A549 (cell line): Measurements from ENCODE around the gene RILPL1. TPM values are rescaled to one million over a fixed set of nuclear protein-coding genes. Genes with fewer than 3 reads are reported as not detected.

Experiments used
- ATAC-seq, 2 experiments: fragments of 200-7000 bp in 1 of 2; fragments of >200 bp in 1 of 2; cut with Nextera tagmentation in 1 of 2; cut with Tn5 transposase in 1 of 2; 3 replicates each; pipeline versions ENCODE4 v1.8.0 to v1.9.1; 2018 to 2020; ENCODE audit warnings: mild to moderate bottlenecking in 1 of 2, moderate library complexity in 1 of 2
- CTCF ChIA-PET: fragments of 300-600 bp; sonication (Branson Sonifier 250); formaldehyde crosslinking; extraction: SDS; loops from one replicate; lab custom pipeline; 2021; ENCODE audit warnings: antibody characterized with exemption, inconsistent platforms; lab: Yijun Ruan, JAX
- POLR2A ChIA-PET: fragments of 350-600 bp; formaldehyde crosslinking; extraction: SDS; loops from one replicate; lab custom pipeline; 2021; ENCODE audit warnings: antibody characterized with exemption, inconsistent platforms; lab: Yijun Ruan, JAX
- DNase-seq, 2 experiments: peaks; one replicate each; pipeline versions ENCODE4 v3.0.0 to v3.0.0-alpha.2; 2011 to 2016; ENCODE audit warnings: low read depth in 1 of 2, low spot score in 1 of 2
- FAIRE-seq: peaks from 2 replicates; lab custom pipeline; 2011; peaks lifted over from hg19 to GRCh38; lab: Jason Lieb, UNC
- H3K27ac ChIP-seq, 2 experiments: fragments of >200 bp; sonication (Bioruptor Twin); formaldehyde crosslinking; 3 replicates each; pipeline ENCODE4 v1.5.1; 2016 to 2017
- H3K4me1 ChIP-seq: fragments of >200 bp; sonication (Bioruptor Twin); formaldehyde crosslinking; 3 replicates; pipeline ENCODE4 v1.6.1; 2016
- H3K4me2 ChIP-seq: fragments of >200 bp; sonication (Bioruptor Twin); formaldehyde crosslinking; 3 replicates; pipeline ENCODE4 v1.6.1; 2016
- H3K4me3 ChIP-seq: fragments of >200 bp; sonication (Bioruptor Twin); formaldehyde crosslinking; 3 replicates; pipeline ENCODE4 v1.5.1; 2016
- H3K9me3 ChIP-seq: fragments of >200 bp; sonication (Bioruptor Twin); formaldehyde crosslinking; 3 replicates; pipeline ENCODE4 v1.6.1; 2016
- BHLHE40 ChIP-seq: IDR thresholded peaks from 2 replicates; pipeline ENCODE4 v1.6.1; 2012; ENCODE audit warnings: low read depth, low read length, inconsistent platforms
- CBX8 ChIP-seq: fragments of 200-600 bp; sonication (generic); IDR thresholded peaks from 2 replicates; pipeline ENCODE4 v1.6.1; 2016
- E2F6 ChIP-seq: IDR thresholded peaks from 2 replicates; pipeline ENCODE4 v1.6.1; 2012; ENCODE audit warnings: low read depth, borderline replicate concordance
- EHMT2 ChIP-seq: fragments of 200-600 bp; sonication (generic); IDR thresholded peaks from 2 replicates; pipeline ENCODE4 v1.6.1; 2016; ENCODE audit warnings: antibody characterized with exemption, low read depth, mild to moderate bottlenecking, moderate library complexity
- EP300 ChIP-seq, 2 experiments: fragments of >200 bp; sonication (Bioruptor Twin); formaldehyde crosslinking; IDR thresholded peaks; 2 replicates in 1 of 2; 3 replicates in 1 of 2; pipeline ENCODE4 v1.6.1; 2016 to 2017
- FOSL2 ChIP-seq, 2 experiments: fragments of 450-650 bp in 1 of 2; fragments of >200 bp in 1 of 2; sonication (Bioruptor Twin) in 1 of 2; formaldehyde crosslinking; IDR thresholded peaks; 2 replicates each; pipeline versions ENCODE4 v1.5.0 to v1.6.1; 2016 to 2020; ENCODE audit warnings: mild to moderate bottlenecking in 1 of 2, moderate library complexity in 1 of 2
- FOXS1 ChIP-seq: fragments of 250-450 bp; sonication (Bioruptor Pico); IDR thresholded peaks from 2 replicates; pipeline ENCODE4 v1.5.0; 2020; ENCODE audit warnings: mild to moderate bottlenecking, moderate library complexity
- HDAC2 ChIP-seq: fragments of 200-600 bp; sonication (generic); IDR thresholded peaks from 2 replicates; pipeline ENCODE4 v1.6.1; 2016
- HEYL ChIP-seq: fragments of 250-450 bp; sonication (Bioruptor Pico); IDR thresholded peaks from 2 replicates; pipeline ENCODE4 v1.8.0; 2021; ENCODE audit warnings: mild to moderate bottlenecking, moderate library complexity
- HMGXB4 ChIP-seq: fragments of 250-450 bp; sonication (Bioruptor Pico); IDR thresholded peaks from 2 replicates; pipeline ENCODE4 v1.5.0; 2021; ENCODE audit warnings: mild to moderate bottlenecking, moderate library complexity, borderline replicate concordance
- HOXA7 ChIP-seq: fragments of 250-450 bp; sonication (Bioruptor Pico); IDR thresholded peaks from 2 replicates; pipeline ENCODE4 v1.5.0; 2020; ENCODE audit warnings: mild to moderate bottlenecking, moderate library complexity
- JUN ChIP-seq, 2 experiments: fragments of >200 bp; sonication (Bioruptor Twin); formaldehyde crosslinking; IDR thresholded peaks; 2 replicates in 1 of 2; 3 replicates in 1 of 2; pipeline ENCODE4 v1.6.1; 2016 to 2017
- JUNB ChIP-seq: fragments of >200 bp; sonication (Bioruptor Twin); formaldehyde crosslinking; IDR thresholded peaks from 2 replicates; pipeline ENCODE4 v1.6.1; 2016
- KDM1A ChIP-seq: fragments of 200-600 bp; sonication (generic); IDR thresholded peaks from 2 replicates; pipeline ENCODE4 v1.6.1; 2016; ENCODE audit warnings: low read depth, mild to moderate bottlenecking
- MAFK ChIP-seq: fragments of 450-650 bp; IDR thresholded peaks from 2 replicates; pipeline ENCODE4 v1.6.1; 2014; ENCODE audit not compliant: partially characterized antibody
- MAX ChIP-seq: IDR thresholded peaks from 2 replicates; pipeline ENCODE4 v1.6.1; 2012
- MAZ ChIP-seq: fragments of 150-350 bp; IDR thresholded peaks from 2 replicates; pipeline ENCODE4 v1.6.1; 2014; ENCODE audit warnings: antibody characterized with exemption, low read depth, low read length, borderline replicate concordance
- MYC ChIP-seq: IDR thresholded peaks from 2 replicates; pipeline ENCODE4 v1.6.1; 2012; ENCODE audit warnings: mild to moderate bottlenecking, inconsistent platforms, low read length, improper control_type of control experiment, borderline replicate concordance
- NFE2L2 ChIP-seq: fragments of 150-350 bp; conservative IDR thresholded peaks from 2 replicates; pipeline ENCODE4 v1.6.1; 2014; ENCODE audit warnings: low read length
- NR3C1 ChIP-seq: fragments of >200 bp; sonication (Bioruptor Twin); formaldehyde crosslinking; IDR thresholded peaks from 3 replicates; pipeline ENCODE4 v1.6.1; 2017
- PHF8 ChIP-seq: fragments of 200-600 bp; sonication (generic); IDR thresholded peaks from 2 replicates; pipeline ENCODE4 v1.6.1; 2016; ENCODE audit warnings: low read depth, mild to moderate bottlenecking, antibody characterized with exemption, moderate library complexity, borderline replicate concordance
- POLR2A ChIP-seq: IDR thresholded peaks from 2 replicates; pipeline ENCODE4 v1.6.1; 2012; ENCODE audit warnings: mild to moderate bottlenecking, low read length
- RARB ChIP-seq: fragments of 250-450 bp; sonication (Bioruptor Pico); IDR thresholded peaks from 2 replicates; pipeline ENCODE4 v1.8.0; 2021; ENCODE audit warnings: mild to moderate bottlenecking, moderate library complexity
- RNF2 ChIP-seq: fragments of 200-600 bp; sonication (generic); IDR thresholded peaks from 2 replicates; pipeline ENCODE4 v1.6.1; 2016; ENCODE audit warnings: low read depth, mild to moderate bottlenecking, antibody characterized with exemption, moderate library complexity, borderline replicate concordance
- SMC3 ChIP-seq: fragments of >200 bp; sonication (Bioruptor Twin); formaldehyde crosslinking; IDR thresholded peaks from 3 replicates; pipeline ENCODE4 v1.6.1; 2018; ENCODE audit warnings: inconsistent platforms
- TFCP2L1 ChIP-seq: fragments of 250-450 bp; sonication (Bioruptor Pico); IDR thresholded peaks from 2 replicates; pipeline ENCODE4 v1.5.0; 2021; ENCODE audit warnings: mild to moderate bottlenecking
- TP53 ChIP-seq: fragments of 250-450 bp; sonication (Bioruptor Pico); IDR thresholded peaks from 2 replicates; pipeline ENCODE4 v1.5.0; 2021; ENCODE audit warnings: mild to moderate bottlenecking, moderate library complexity
- USF2 ChIP-seq: fragments of 450-650 bp; IDR thresholded peaks from 2 replicates; pipeline ENCODE4 v1.6.1; 2014; ENCODE audit warnings: antibody characterized with exemption
- ZC3H11A ChIP-seq: fragments of 450-650 bp; IDR thresholded peaks from 2 replicates; pipeline ENCODE4 v1.6.1; 2014; ENCODE audit warnings: antibody characterized with exemption, mild to moderate bottlenecking
- ZSCAN20 ChIP-seq: fragments of 250-450 bp; sonication (Bioruptor Pico); IDR thresholded peaks from 2 replicates; pipeline ENCODE4 v1.8.0; 2022; ENCODE audit warnings: mild to moderate bottlenecking, moderate library complexity
- WGBS: methylation state at CpG from one replicate; pipeline ENCODE4 v1.1.6; 2017; ENCODE audit errors: missing lambda C conversion rate; 5-methylcytosine and 5-hydroxymethylcytosine counted together
- polyA plus RNA-seq, 4 experiments: library from polyadenylated mRNA; depleted of rRNA in 3 of 4; stranded (reverse); fragments of >200 nt; fragmentation: RNase III in 1 of 4; extraction: RNeasy Plus Mini Kit Qiagen cat#74134 plus additional on column Dnase treatment in 1 of 4; gene quantifications; 2 replicates in 3 of 4; 3 replicates in 1 of 4; pipeline ENCODE4 v1.2.3, GENCODE V29; 2011 to 2017
- TF ChIP-seq, protein P1 (sequence below): fragments of >200 bp; sonication (Bioruptor Twin); formaldehyde crosslinking; IDR thresholded peaks from 3 replicates; pipeline ENCODE4 v1.5.1; 2016

RILPL1 gene
- polyA plus RNA-seq, 2 of the 4 experiments (the other 2 are of a cell fraction), result 8.0 to 14.2 TPM

- CTCF ChIA-PET, result interaction anchor here (0.6 to 1.6 kb wide), 3 partner anchors 30 to 1176 kb away, joined by 3 to 4 read pairs (median 3); no protein-coding TSS in a partner anchor
Measured at GRCh38 chr12:123478069-123478468, 55.5 kb downstream of the RILPL1 start.

DNA sequence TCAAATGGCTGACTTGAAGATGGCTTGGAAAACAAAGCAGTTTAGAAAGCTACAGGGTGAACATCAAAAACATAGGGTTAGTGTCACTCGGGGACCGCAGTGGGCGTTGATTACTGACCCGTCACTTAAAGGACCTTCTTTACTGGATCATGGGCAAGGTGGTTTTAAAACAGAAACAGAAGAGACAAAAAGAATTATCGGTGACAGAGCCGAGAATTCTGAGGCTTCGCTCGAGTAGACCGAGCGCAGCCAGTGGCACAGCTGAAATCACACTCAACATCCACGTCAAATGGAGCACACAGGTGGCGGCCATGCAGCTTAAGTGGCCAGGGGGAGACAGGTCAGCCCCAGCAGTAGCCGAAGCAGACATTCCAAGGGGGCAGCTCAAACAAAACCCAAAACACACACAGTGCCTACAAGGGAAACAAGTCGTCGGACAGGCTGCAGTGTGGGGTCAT is 58.2 kb downstream of the RILPL1 start:
- ATAC-seq (no peak), DNase-seq (no peak)
- H3K4me2 ChIP-seq, result no peak overlapping the region
- no peak overlapping the region for H3K4me3 ChIP-seq
- TF ChIP-seq ZSCAN20 (no peak), FOXS1 (CRISPR knock-in tag) (no peak), ZC3H11A (no peak), EHMT2 (no peak), NR3C1 (no peak), MYC (no peak), HDAC2 (no peak), PHF8 (no peak), HEYL (CRISPR knock-in tag) (no peak), JUN (IDR thresholded peaks at IDR 0.05) (no peak), TFCP2L1 (CRISPR knock-in tag) (no peak), KDM1A (no peak), RNF2 (no peak), MAX (no peak), RARB (no peak), MAFK (no peak)
- TF ChIP-seq, protein P1, sequence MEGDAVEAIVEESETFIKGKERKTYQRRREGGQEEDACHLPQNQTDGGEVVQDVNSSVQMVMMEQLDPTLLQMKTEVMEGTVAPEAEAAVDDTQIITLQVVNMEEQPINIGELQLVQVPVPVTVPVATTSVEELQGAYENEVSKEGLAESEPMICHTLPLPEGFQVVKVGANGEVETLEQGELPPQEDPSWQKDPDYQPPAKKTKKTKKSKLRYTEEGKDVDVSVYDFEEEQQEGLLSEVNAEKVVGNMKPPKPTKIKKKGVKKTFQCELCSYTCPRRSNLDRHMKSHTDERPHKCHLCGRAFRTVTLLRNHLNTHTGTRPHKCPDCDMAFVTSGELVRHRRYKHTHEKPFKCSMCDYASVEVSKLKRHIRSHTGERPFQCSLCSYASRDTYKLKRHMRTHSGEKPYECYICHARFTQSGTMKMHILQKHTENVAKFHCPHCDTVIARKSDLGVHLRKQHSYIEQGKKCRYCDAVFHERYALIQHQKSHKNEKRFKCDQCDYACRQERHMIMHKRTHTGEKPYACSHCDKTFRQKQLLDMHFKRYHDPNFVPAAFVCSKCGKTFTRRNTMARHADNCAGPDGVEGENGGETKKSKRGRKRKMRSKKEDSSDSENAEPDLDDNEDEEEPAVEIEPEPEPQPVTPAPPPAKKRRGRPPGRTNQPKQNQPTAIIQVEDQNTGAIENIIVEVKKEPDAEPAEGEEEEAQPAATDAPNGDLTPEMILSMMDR, result no peak
- TF ChIP-seq, all 56 proteins: peak for 0
- POLR2A ChIA-PET, result no interaction called here
- peaks cover 18% of the 10 kb centered on the region for H3K4me1 ChIP-seq
- 94% methylated on average over 15 of the region's 15 CpGs for WGBS
- H3K9me3 ChIP-seq, result no peaks in the 10 kb centered on the region
- FAIRE-seq, result no peak
- CTCF ChIA-PET, result no interaction called here
- no peak overlapping the region for H3K27ac ChIP-seq

More at GRCh38 chr12:123478069-123478468, 55.5 kb downstream of the RILPL1 start:
- DNase-seq (no peak), FAIRE-seq (no peak), ATAC-seq (no peak)
- no peak overlapping the region for H3K4me3 ChIP-seq
- POLR2A ChIA-PET, result no interaction called here
- H3K4me2 ChIP-seq, result no peak overlapping the region
- H3K27ac ChIP-seq, result no peak overlapping the region
- H3K4me1 ChIP-seq, result no peaks in the 10 kb centered on the region
- 91% methylated on average over 11 of the region's 11 CpGs for WGBS
- no peaks in the 10 kb centered on the region for H3K9me3 ChIP-seq
- TF ChIP-seq ZSCAN20 (no peak), SMC3 (no peak), EP300 (IDR thresholded peaks at IDR 0.05) (no peak), MYC (no peak), MAZ (no peak), JUNB (no peak), KDM1A (no peak), POLR2A (no peak), E2F6 (no peak), FOSL2 (IDR thresholded peaks at IDR 0.05) (no peak), FOSL2 (CRISPR knock-in tag; IDR thresholded peaks at IDR 0.05) (no peak), NFE2L2 (no peak), CBX8 (no peak), USF2 (no peak), HMGXB4 (CRISPR knock-in tag) (no peak), TP53 (CRISPR knock-in tag) (no peak), HOXA7 (CRISPR knock-in tag) (no peak), BHLHE40 (no peak), ZC3H11A (no peak)
